BE2C (cell line): ENCODE data around the gene GDI1.

ENCODE experiments used
- DNase-seq: peaks from one replicate; pipeline ENCODE4 v3.0.0-alpha.2; 2020
- H3K27me3 ChIP-seq: fragments of 250-450 bp; sonication (Bioruptor Pico); 2 replicates; pipeline ENCODE4 v1.5.1; 2020; ENCODE audit warnings: mild to moderate bottlenecking
- H3K36me3 ChIP-seq: fragments of 250-450 bp; sonication (Bioruptor Pico); 2 replicates; pipeline ENCODE4 v1.5.1; 2020; ENCODE audit warnings: mild to moderate bottlenecking
- H3K4me1 ChIP-seq: fragments of 250-450 bp; sonication (Bioruptor Pico); 2 replicates; pipeline ENCODE4 v1.5.1; 2020
- H3K4me3 ChIP-seq: 2 replicates; pipeline ENCODE4 v1.5.1; 2011; ENCODE audit warnings: low read depth, low read length
- H3K9me3 ChIP-seq: fragments of 250-450 bp; sonication (Bioruptor Pico); 2 replicates; pipeline ENCODE4 v1.5.1; 2020
- CTCF ChIP-seq: IDR thresholded peaks from 2 replicates; pipeline ENCODE4 v1.5.1; 2012; ENCODE audit warnings: mild to moderate bottlenecking, low read depth, low read length

GDI1 gene

GRCh38 chrX:154484255-154485149 lies 47.5 kb downstream of the GDI1 start:
- no peak overlapping the region for H3K4me3 ChIP-seq
- no peak for DNase-seq

GRCh38 chrX:154485150-154486051 lies 48.4 kb downstream of the GDI1 start:
- Histone ChIP-seq H3K4me3 (peak overlapping the region; percentile 63), H3K4me1 (no peaks in the 10 kb centered on the region), H3K27me3 (no peaks in the 10 kb centered on the region), H3K36me3 (peaks cover 13% of the 10 kb centered on the region), H3K9me3 (no peaks in the 10 kb centered on the region)
- no peak for DNase-seq
- no peak for TF ChIP-seq CTCF

More at GRCh38 chrX:154484255-154485149, 47.5 kb downstream of the GDI1 start:
- TF ChIP-seq CTCF = no peak
- Histone ChIP-seq H3K9me3 (no peaks in the 10 kb centered on the region), H3K4me1 (no peaks in the 10 kb centered on the region), H3K27me3 (no peaks in the 10 kb centered on the region), H3K36me3 (peaks cover 13% of the 10 kb centered on the region)

GRCh38 chrX:154486052-154486395 lies 49.1 kb downstream of the GDI1 start:
- Histone ChIP-seq H3K4me3 (peak overlapping the region; percentile 63), H3K4me1 (no peaks in the 10 kb centered on the region), H3K36me3 (peaks cover 13% of the 10 kb centered on the region), H3K9me3 (no peaks in the 10 kb centered on the region), H3K27me3 (no peaks in the 10 kb centered on the region)
- DNase-seq = no peak
- no peak for TF ChIP-seq CTCF

GRCh38 chrX:154486396-154487207 lies 49.6 kb downstream of the GDI1 start, which contains the start of gene UBL4A:
UBL4A (minus strand) TSS chrX:154486615; CDS start chrX:154486584, 31 bp downstream.
- peak within 1 kb of the TSS; percentile 63 for H3K4me3 ChIP-seq
- no peak for TF ChIP-seq CTCF
- H3K36me3 ChIP-seq = peaks cover 13% of the 10 kb centered on the region
- no peaks in the 10 kb centered on the region for H3K9me3 ChIP-seq
- peak; percentile 69 for DNase-seq
- no peaks in the 10 kb centered on the region for H3K4me1 ChIP-seq
- no peaks in the 10 kb centered on the region for H3K27me3 ChIP-seq

GRCh38 chrX:154487518-154488290 lies 50.8 kb downstream of the GDI1 start:
- Histone ChIP-seq H3K4me1 (no peaks in the 10 kb centered on the region), H3K4me3 (no peak overlapping the region), H3K9me3 (no peaks in the 10 kb centered on the region), H3K27me3 (no peaks in the 10 kb centered on the region), H3K36me3 (peaks cover 13% of the 10 kb centered on the region)
- DNase-seq = no peak
- TF ChIP-seq CTCF = no peak
